H9 (cell line): ENCODE measurements around the gene TK1. TPM values are rescaled to one million over a fixed set of nuclear protein-coding genes. Genes with fewer than 3 reads are reported as not detected.

Experiments
- DNase-seq: peaks from one replicate; pipeline ENCODE4 v3.0.0-alpha.2; 2017
- H2AFZ ChIP-seq: one replicate; pipeline ENCODE4 v1.6.1; 2013; ENCODE audit warnings: mild to moderate bottlenecking, low read length, control low read depth, moderate library complexity
- H2AK5ac ChIP-seq: 2 replicates; pipeline ENCODE4 v1.6.1; 2013; ENCODE audit warnings: low read length, control low read depth, mixed read lengths; ENCODE audit not compliant: insufficient read length
- H2BK120ac ChIP-seq: one replicate; pipeline ENCODE4 v1.6.1; 2013; ENCODE audit warnings: low read depth, mild to moderate bottlenecking, low read length, control low read depth, inconsistent platforms; ENCODE audit not compliant: poor library complexity, severe bottlenecking
- H2BK12ac ChIP-seq: 2 replicates; pipeline ENCODE4 v1.6.1; 2013; ENCODE audit warnings: low read length, control low read depth, mixed read lengths, low read depth; ENCODE audit not compliant: insufficient read length
- H2BK15ac ChIP-seq: 2 replicates; pipeline ENCODE4 v1.6.1; 2013; ENCODE audit warnings: low read depth, low read length, control low read depth
- H2BK20ac ChIP-seq: one replicate; pipeline ENCODE4 v1.6.1; 2013; ENCODE audit warnings: low read depth, mild to moderate bottlenecking, low read length, control low read depth, inconsistent platforms; ENCODE audit not compliant: poor library complexity, severe bottlenecking
- H2BK5ac ChIP-seq: 2 replicates; pipeline ENCODE4 v1.6.1; 2013; ENCODE audit warnings: low read length, control low read depth, mixed read lengths; ENCODE audit not compliant: insufficient read length
- H3K14ac ChIP-seq: 2 replicates; pipeline ENCODE4 v1.6.1; 2013; ENCODE audit warnings: low read length, control low read depth; ENCODE audit not compliant: insufficient read depth
- H3K18ac ChIP-seq: 2 replicates; pipeline ENCODE4 v1.6.1; 2013; ENCODE audit warnings: low read depth, mild to moderate bottlenecking, mixed read lengths, low read length, control low read depth; ENCODE audit not compliant: insufficient read length
- H3K23ac ChIP-seq: 2 replicates; pipeline ENCODE4 v1.6.1; 2013; ENCODE audit warnings: low read length, control low read depth, mixed read lengths, low read depth; ENCODE audit not compliant: insufficient read length
- H3K23me2 ChIP-seq: 2 replicates; pipeline ENCODE4 v1.6.1; 2013; ENCODE audit warnings: low read depth, mild to moderate bottlenecking, mixed read lengths, low read length, control low read depth; ENCODE audit not compliant: insufficient read length, poor library complexity, severe bottlenecking
- H3K27ac ChIP-seq: 2 replicates; pipeline ENCODE4 v1.5.1; 2013; ENCODE audit warnings: low read length, control low read depth, mixed read lengths, low read depth; ENCODE audit not compliant: insufficient read length
- H3K27me3 ChIP-seq: 2 replicates; pipeline ENCODE4 v1.6.1; 2013; ENCODE audit warnings: low read length, control low read depth, inconsistent platforms; ENCODE audit not compliant: insufficient read depth
- H3K4ac ChIP-seq: 2 replicates; pipeline ENCODE4 v1.6.1; 2013; ENCODE audit warnings: low read depth, mild to moderate bottlenecking, control low read depth, inconsistent platforms, low read length, moderate library complexity
- H3K4me1 ChIP-seq: 2 replicates; pipeline ENCODE4 v1.6.1; 2013; ENCODE audit warnings: low read length, control low read depth, inconsistent platforms; ENCODE audit not compliant: insufficient read depth
- H3K4me2 ChIP-seq: 2 replicates; pipeline ENCODE4 v1.6.1; 2013; ENCODE audit warnings: low read length, control low read depth, mixed read lengths; ENCODE audit not compliant: insufficient read length, insufficient read depth
- H3K56ac ChIP-seq: 2 replicates; pipeline ENCODE4 v1.6.1; 2013; ENCODE audit warnings: low read depth, mild to moderate bottlenecking, mixed read lengths, low read length, control low read depth; ENCODE audit not compliant: insufficient read length
- H3K79me1 ChIP-seq: 2 replicates; pipeline ENCODE4 v1.6.1; 2013; ENCODE audit warnings: low read depth, mild to moderate bottlenecking, moderate library complexity, low read length, control low read depth, inconsistent platforms; ENCODE audit not compliant: insufficient read depth, poor library complexity, severe bottlenecking
- H3K79me2 ChIP-seq: 2 replicates; pipeline ENCODE4 v1.6.1; 2013; ENCODE audit warnings: low read length, control low read depth, inconsistent platforms; ENCODE audit not compliant: insufficient read depth
- H3K9ac ChIP-seq: 2 replicates; pipeline ENCODE4 v1.6.1; 2013; ENCODE audit warnings: low read length, control low read depth, mixed read lengths; ENCODE audit not compliant: insufficient read length; ENCODE audit errors: extremely low read depth
- H3K9me3 ChIP-seq: one replicate; pipeline ENCODE4 v1.6.1; 2013; ENCODE audit warnings: low read depth, low read length, inconsistent platforms; ENCODE audit not compliant: control insufficient read depth
- H3T11ph ChIP-seq: one replicate; pipeline ENCODE4 v1.6.1; 2013; ENCODE audit warnings: mild to moderate bottlenecking, low read length, control low read depth, inconsistent platforms
- H4K20me1 ChIP-seq: one replicate; pipeline ENCODE4 v1.6.1; 2013; ENCODE audit not compliant: control insufficient read depth, insufficient read length, insufficient read depth
- H4K5ac ChIP-seq: 2 replicates; pipeline ENCODE4 v1.6.1; 2013; ENCODE audit warnings: low read depth, mild to moderate bottlenecking, mixed read lengths, low read length, control low read depth; ENCODE audit not compliant: insufficient read length
- H4K8ac ChIP-seq: replicated peaks from 2 replicates; pipeline ENCODE4 v1.6.1; 2013; ENCODE audit warnings: low read length, control low read depth, mixed read lengths, low read depth; ENCODE audit not compliant: insufficient read length
- H4K91ac ChIP-seq: 2 replicates; pipeline ENCODE4 v1.6.1; 2013; ENCODE audit warnings: low read depth, mild to moderate bottlenecking, moderate library complexity, mixed read lengths, low read length, control low read depth; ENCODE audit not compliant: insufficient read length
- H3K27ac Mint-ChIP-seq, 3 experiments: 2 replicates in 2 of 3; 3 replicates in 1 of 3; pipeline ENCODE4 v1.8.0; 2020 to 2021; ENCODE audit warnings: mixed read lengths in 3 of 3, mild to moderate bottlenecking in 1 of 3, moderate library complexity in 1 of 3
- H3K27me3 Mint-ChIP-seq: 2 replicates; pipeline ENCODE4 v1.8.0; 2021; ENCODE audit warnings: low read depth, mild to moderate bottlenecking, moderate library complexity, mixed read lengths
- H3K36me3 Mint-ChIP-seq, 3 experiments: 2 replicates in 2 of 3; 3 replicates in 1 of 3; pipeline ENCODE4 v1.8.0; 2020 to 2021; ENCODE audit warnings: low read depth in 3 of 3, mixed read lengths in 3 of 3; ENCODE audit not compliant: insufficient read depth in 1 of 3
- H3K4me1 Mint-ChIP-seq, 2 experiments: 2 replicates each; pipeline ENCODE4 v1.8.0; 2020; ENCODE audit warnings: mixed read lengths in 2 of 2
- H3K4me3 Mint-ChIP-seq, 2 experiments: 2 replicates in 1 of 2; 3 replicates in 1 of 2; pipeline ENCODE4 v1.8.0; 2020 to 2021; ENCODE audit warnings: mild to moderate bottlenecking in 2 of 2, mixed read lengths in 2 of 2, moderate library complexity in 1 of 2
- H3K9me3 Mint-ChIP-seq, 2 experiments: 2 replicates in 1 of 2; 3 replicates in 1 of 2; pipeline ENCODE4 v1.8.0; 2020; ENCODE audit warnings: mild to moderate bottlenecking in 2 of 2, mixed read lengths in 2 of 2, moderate library complexity in 1 of 2
- WGBS: extraction: QIAGEN DNeasy Blood & Tissue Kit; methylation state at CpG from one replicate; pipeline ENCODE4 v1.1.7; 2013; ENCODE audit warnings: missing lambda C conversion rate, low lambda C conversion rate, mixed read lengths; ENCODE audit not compliant: insufficient read length; ENCODE audit errors: extremely low coverage; 5-methylcytosine and 5-hydroxymethylcytosine counted together
- total RNA-seq: library from RNA; stranded (reverse); gene quantifications from 2 replicates; pipeline ENCODE4 v1.2.1, GENCODE V29; 2021
- TF ChIP-seq, protein P1 (sequence below): fragments of 200-600 bp; sonication (generic); conservative IDR thresholded peaks from 3 replicates; pipeline ENCODE4 v1.8.0; 2021; ENCODE audit warnings: antibody characterized with exemption, mild to moderate bottlenecking

TK1 gene
- total RNA-seq, 1 experiment from 2014 or later = 95.8 TPM

DNA sequence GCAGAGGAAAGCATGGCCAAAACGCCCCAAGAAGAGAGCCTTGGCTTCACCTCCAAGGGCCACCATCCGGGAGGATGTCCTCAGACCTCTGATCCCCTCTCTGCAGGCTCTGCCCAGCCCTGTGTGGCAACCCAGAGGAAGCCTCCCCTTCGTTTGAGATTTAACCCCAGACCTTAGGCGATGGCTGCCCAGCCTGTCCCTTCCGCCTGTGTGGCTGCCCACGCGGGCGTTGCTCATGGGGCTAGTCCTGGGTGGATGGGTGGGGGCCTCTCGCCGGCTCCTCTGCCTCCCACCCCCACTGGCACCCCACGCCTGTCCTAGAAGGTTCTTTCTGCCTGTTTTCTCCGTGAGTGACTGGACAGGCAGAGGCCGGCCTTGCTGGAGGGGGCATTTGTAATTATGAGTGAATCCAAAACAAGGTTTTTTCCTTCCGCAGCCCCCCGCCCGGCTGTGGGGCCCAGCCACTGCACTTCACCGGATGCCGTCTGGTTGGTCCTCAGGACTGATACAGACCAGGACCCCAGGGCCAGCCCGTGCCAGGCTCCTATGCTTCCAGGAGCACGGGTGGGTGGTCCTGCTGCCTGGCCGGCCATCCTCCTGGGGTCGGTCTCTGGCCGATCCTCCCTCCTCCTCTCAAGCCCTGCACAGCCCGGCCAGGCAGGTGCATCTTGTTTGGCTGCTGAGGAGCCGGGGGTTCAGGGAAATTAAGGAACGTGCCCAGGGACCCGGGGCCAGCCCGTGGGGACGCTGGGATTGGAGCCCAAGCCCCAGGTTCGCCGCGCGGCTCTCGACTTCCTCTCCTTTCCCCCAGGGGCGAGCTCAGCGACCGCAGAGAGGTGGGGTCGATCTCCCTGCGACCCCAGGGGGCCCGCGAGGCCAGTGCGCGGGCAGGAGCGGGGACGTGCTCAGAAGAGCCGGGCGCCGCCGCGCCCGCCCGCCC, 44.4 kb upstream of the TK1 start, which contains the start of gene TMEM235:
TMEM235 (plus strand) TSS at position 636 of the 940 bp plus-strand sequence. CDS start 393 bp downstream, outside the sequence.
- H3K18ac ChIP-seq = no peak within 1 kb of the TSS
- H4K8ac ChIP-seq = no peak within 1 kb of the TSS
- H3K14ac ChIP-seq = no peak within 1 kb of the TSS; the same call in 1 of the 2 replicates
- Mint-ChIP-seq H3K36me3 (no peaks in the 10 kb centered on the region), H3K4me3 (peak within 1 kb of the TSS; percentile 61 to 84), H3K27ac (no peak within 1 kb of the TSS), H3K9me3 (no peaks in the 10 kb centered on the region; a peak in 1 of 5 replicates), H3K27me3 (peaks cover 51% of the 10 kb centered on the region), H3K4me1 (peaks cover 0 to 15% of the 10 kb centered on the region in 2 experiments; a peak in 2 of 4 replicates)
- no peaks in the 10 kb centered on the region for H3K23me2 ChIP-seq
- no peak within 1 kb of the TSS for H3K4ac ChIP-seq
- H3K27me3 ChIP-seq = peaks cover 6% of the 10 kb centered on the region; the same call in 1 of the 2 replicates
- H3K23ac ChIP-seq = no peak within 1 kb of the TSS
- H3K9me3 ChIP-seq = no peaks in the 10 kb centered on the region
- H2BK20ac ChIP-seq = no peak within 1 kb of the TSS
- H3K56ac ChIP-seq = no peak within 1 kb of the TSS
- H2AFZ ChIP-seq = no peak within 1 kb of the TSS
- H3K79me2 ChIP-seq = no peaks in the 10 kb centered on the region
- no peak within 1 kb of the TSS for H2BK120ac ChIP-seq
- TF ChIP-seq, protein P1, sequence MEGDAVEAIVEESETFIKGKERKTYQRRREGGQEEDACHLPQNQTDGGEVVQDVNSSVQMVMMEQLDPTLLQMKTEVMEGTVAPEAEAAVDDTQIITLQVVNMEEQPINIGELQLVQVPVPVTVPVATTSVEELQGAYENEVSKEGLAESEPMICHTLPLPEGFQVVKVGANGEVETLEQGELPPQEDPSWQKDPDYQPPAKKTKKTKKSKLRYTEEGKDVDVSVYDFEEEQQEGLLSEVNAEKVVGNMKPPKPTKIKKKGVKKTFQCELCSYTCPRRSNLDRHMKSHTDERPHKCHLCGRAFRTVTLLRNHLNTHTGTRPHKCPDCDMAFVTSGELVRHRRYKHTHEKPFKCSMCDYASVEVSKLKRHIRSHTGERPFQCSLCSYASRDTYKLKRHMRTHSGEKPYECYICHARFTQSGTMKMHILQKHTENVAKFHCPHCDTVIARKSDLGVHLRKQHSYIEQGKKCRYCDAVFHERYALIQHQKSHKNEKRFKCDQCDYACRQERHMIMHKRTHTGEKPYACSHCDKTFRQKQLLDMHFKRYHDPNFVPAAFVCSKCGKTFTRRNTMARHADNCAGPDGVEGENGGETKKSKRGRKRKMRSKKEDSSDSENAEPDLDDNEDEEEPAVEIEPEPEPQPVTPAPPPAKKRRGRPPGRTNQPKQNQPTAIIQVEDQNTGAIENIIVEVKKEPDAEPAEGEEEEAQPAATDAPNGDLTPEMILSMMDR = no peak
- no peak within 1 kb of the TSS; the same call in 1 of the 2 replicates for H2BK15ac ChIP-seq
- H4K5ac ChIP-seq = no peak within 1 kb of the TSS
- no peaks in the 10 kb centered on the region for H3K4me1 ChIP-seq
- no peaks in the 10 kb centered on the region for H3K79me1 ChIP-seq
- no peak within 1 kb of the TSS for H2AK5ac ChIP-seq
- no peak within 1 kb of the TSS for H3K9ac ChIP-seq
- H3K27ac ChIP-seq = no peak within 1 kb of the TSS
- H2BK12ac ChIP-seq = no peak within 1 kb of the TSS
- H3T11ph ChIP-seq = no peak within 1 kb of the TSS
- H4K20me1 ChIP-seq = no peaks in the 10 kb centered on the region
- DNase-seq = peak; percentile 47
- no peak within 1 kb of the TSS for H4K91ac ChIP-seq
- H2BK5ac ChIP-seq = no peak within 1 kb of the TSS
- peak within 1 kb of the TSS; percentile 70 for H3K4me2 ChIP-seq
- no CpG with 5 or more reads among the region's 52 CpGs for WGBS
